Ureter (tissue), 1 donor: ENCODE measurements around the gene RECQL5. TPM values are rescaled to one million over a fixed set of nuclear protein-coding genes. Genes with fewer than 3 reads are reported as not detected.
"Not testable (repeated sequence)": the region's sequence is repeated elsewhere in the genome, so short reads cannot be mapped to it uniquely, and the experiment has no call there.

ENCODE experiments used
- DNase-seq: peaks from one replicate; pipeline ENCODE4 v3.0.0-alpha.2; 2020; ENCODE audit warnings: low spot score
- total RNA-seq: library from RNA; stranded (reverse); gene quantifications from one replicate; pipeline ENCODE4 v1.2.4, GENCODE V29; 2023
- donor health status: DM: yes; HTN: yes; CAD: no.

Gene RECQL5
- total RNA-seq, 1 donor from 2014 or later, result 91.1 TPM

DNA sequence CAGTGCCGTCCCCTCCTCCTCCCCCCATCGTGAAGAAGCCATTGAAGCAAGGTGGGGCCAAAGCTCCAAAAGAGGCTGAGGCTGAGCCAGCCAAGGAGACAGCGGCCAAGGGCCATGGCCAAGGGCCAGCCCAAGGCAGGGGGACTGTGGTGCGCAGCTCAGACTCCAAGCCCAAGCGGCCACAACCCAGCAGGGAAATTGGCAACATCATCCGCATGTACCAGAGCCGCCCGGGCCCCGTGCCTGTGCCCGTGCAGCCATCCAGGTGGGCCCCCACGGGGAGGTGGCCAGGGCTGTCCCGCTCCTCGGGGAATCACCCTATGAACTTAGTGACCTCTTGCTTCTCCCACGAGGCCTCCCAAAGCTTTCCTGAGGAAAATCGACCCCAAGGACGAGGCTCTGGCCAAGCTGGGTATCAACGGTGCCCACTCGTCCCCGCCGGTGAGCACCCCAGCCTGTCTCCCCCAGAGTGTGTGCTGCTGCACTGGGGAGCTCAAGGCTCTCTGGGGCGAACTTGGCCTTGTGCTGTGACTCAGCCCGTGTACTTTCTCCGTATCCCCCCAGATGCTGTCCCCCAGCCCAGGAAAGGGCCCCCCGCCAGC, 50.3 kb downstream of the RECQL5 start:
- DNase-seq, result no peak

DNA sequence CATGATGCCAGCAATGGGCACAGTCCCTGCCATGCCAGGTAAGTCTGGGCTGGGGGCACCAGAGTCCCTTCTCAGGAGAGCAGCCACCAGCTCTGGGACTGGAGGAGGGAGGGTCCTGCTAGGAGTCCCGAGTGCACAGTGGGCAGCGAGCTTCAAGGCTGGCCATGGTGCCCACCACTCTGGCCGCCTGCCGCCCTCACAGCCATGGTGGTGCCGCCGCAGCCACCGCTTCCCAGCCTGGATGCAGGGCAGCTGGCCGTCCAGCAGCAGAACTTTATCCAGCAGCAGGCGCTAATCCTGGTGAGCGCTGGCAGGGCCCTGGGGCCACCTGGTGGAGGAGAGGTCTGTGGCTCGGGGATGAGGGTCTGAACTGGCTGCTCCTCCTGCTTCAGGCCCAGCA, 51.7 kb downstream of the RECQL5 start:
- DNase-seq, result no peak

DNA sequence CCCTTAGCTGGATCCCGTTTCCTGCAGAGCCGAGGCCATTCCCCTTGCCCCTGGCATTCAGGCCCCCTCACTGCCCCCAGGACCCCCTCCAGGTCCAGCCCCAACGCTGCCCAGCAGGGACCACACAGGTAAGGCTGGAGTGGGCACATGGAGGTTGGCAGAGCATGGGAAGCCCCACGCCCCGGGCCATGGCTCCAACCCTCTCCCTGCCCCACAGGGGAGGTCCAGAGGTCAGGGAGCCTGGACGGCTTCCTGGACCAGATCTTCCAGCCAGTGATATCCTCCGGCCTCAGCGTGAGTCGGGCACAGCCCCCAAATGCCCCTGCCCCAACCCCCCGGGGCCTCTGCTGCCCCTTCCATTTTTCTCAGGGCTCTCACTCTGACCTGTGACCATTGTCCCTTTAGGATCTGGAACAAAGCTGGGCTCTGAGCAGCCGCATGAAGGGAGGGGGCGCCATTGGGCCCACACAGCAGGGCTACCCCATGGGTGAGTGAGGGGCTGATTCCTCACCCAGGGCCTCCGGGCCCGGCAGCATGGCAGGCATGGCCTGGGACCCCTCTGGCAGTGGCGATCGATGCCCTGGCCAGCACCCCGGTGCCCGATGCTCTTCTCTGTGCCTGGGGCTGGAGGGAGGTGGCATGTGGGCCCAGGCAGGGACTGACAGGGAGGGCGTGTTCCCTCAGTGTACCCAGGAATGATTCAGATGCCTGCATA, 52.2 kb downstream of the RECQL5 start:
- no peak for DNase-seq

- no peak for DNase-seq
These were observed 52.9 kb downstream of the RECQL5 start for GRCh38 chr17:75614006-75614405.

DNA sequence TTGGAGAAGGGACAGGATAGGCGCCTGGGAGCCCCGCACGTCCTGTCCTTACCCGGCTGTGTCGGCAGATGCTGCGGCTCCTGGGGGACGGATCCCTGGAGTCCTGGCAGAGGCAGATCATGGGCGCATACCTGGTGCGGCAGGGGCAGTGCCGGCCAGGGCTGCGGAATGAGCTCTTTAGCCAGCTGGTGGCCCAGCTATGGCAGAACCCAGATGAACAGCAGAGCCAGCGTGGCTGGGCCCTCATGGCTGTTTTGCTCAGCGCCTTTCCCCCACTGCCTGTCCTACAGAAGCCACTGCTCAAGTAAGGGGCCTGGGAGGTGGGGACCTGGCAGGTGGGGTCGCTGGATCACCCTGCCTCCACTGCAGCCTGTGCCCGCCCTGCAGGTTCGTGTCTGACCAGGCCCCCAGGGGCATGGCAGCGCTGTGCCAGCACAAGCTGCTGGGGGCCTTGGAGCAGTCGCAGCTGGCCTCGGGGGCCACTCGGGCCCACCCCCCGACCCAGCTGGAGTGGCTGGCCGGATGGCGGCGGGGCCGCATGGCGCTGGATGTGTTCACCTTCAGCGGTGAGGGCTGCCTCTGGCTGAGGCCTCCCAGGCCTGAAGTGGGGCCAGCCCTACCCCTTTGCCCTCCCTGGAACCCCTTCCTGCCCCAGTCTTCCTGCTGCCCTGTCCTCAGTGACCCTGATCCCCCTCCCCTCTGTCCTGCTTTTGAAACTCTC, 53.9 kb downstream of the RECQL5 start:
- no peak for DNase-seq

DNA sequence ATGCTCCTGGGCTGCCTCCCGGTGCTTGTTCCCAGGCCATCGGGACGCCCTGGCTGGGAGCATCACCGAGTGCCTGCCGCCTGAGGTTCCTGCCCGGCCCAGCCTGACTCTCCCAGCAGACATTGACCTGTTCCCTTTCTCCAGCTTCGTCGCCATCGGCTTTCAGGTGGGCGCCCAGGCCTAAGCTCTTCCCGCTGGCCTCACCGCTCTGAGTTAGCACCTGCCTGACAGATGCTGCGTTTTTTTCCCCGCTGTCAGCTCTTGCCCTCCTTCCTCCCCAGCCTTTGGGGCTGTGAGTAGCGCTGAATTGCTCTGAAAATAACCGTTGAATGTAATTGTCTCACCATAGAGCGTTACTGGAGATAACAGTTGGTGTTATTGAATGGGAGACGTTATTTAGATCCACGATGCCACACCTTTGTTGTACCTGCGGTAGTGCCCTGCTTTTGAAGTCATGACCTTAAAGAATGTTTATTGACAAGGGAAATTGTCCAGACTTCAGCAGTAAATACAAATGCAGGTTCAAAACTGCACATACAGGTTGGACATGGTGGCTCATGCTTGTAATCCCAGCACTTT, 55.0 kb downstream of the RECQL5 start:
- DNase-seq, result no peak

DNA sequence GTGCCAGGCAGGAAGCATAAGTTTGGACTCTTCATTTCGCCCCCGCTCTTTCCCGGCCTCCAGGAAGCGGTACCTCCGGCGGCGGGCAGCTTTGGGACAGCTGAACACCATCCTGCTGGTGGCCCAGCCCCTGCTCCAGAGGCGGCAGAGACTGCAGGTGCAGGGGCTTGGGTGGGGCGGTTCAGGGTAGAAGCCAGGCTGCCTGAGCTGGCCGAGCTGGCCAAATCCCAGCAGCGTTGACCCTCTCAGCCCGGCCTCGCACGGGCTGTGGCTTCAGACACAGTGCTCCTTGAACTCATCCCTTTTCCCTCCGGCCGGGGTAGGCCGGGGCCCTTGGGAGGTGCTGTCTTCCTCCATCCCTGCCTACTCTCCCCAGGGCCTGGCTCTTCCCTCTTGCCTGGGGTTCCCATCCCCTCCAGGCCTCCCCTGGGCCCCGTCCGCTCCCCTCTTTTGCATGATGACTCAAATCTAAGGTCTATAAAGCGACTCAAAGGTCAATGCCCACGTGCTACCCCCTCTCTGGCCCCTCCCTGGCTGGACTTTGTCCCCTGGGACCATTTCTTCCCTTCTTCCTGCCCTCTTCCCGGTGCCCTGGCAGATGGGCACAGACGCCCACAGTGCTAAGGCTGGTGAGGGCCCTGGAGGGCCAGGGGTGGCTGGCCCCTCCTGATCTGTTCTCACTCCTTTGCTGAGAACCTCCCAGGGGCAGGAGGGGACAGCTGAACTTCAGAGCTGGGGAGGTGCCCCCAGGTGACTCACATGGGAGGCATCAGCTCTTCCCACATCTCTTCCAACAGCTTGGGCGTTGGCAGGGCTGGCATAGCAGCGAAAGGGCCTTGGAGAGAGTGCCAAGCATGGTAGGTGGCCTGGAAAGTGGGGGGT, 56.6 kb downstream of the RECQL5 start:
- DNase-seq, result no peak

- no peak for DNase-seq
These were observed 59.9 kb downstream of the RECQL5 start for GRCh38 chr17:75607086-75607485.

DNA sequence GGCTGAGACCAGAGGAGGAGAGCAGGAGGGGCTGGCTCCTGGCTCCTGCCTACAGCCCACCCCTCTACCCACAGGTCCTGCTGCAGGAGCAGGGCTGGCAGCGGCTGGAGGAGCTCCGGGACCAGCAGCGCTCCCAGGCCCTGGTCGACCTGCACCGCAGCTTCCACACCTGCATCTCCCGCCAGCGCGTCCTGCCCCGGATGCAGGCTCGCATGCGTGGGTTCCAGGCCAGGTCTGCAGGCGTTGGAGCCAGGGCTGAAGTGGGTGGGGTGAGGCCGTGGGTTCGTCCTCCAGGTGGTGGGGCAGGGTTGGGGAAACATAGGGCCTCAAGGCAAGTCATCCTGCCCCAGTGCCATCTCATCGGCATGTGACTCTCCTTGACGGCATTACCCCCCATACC, 61.2 kb downstream of the RECQL5 start:
- no peak for DNase-seq

DNA sequence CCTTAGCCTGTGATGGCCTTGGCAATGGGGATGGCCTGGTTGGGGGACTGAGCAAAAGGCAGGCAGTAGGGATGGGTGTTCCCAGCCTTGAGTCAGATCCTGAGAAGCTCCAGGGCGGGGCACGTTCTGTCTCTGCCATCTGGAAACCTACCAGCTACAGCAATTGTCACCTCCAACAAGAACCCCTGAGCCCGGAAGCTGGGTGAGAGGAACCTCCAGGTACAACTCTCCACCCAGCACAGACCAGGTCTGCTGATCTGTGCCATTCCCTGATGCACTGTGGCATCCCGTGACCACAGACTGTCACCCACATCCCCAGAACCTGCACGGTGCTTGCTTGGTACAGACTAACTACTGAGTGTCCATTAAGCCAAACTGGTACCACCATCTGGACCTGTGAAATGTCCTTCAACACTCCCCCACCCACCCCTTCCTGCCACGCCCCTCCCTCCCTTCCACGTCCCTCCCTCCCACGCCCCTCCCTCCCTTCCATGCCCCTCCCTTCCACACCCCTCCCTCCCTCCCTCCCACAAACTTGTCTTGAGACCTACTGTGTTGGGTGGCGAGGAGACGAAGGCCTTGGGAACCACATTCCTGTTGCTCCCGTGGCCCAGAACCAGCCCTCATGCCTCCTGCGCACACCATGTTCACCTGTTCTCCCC, 62.8 kb downstream of the RECQL5 start:
- no peak for DNase-seq

- DNase-seq, result no peak
These were observed 63.8 kb downstream of the RECQL5 start for GRCh38 chr17:75603123-75603522.

DNA sequence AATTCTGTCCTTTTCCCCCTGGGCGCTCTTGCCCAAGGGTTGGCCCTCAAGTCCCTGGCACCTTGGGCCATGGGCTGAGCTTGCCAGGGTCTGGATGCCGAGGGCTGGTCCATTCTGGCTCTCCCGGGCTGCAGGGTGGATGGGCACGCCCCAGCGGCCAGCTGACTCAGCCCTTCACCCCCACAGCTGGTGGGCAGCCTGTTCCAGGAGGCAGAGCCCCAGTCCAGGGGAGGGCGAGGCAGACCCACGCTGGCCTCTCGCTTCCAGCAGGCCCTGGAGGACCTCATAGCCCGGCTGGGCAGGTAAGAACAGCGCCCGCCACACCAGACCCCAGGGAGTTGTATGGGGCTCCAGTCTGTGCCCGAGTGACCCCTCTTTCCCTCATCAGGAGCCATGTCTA, 64.3 kb downstream of the RECQL5 start:
- DNase-seq, result no peak

GRCh38 chr17:75601057-75601987, 65.6 kb downstream of the RECQL5 start:
- DNase-seq, result no peak

DNA sequence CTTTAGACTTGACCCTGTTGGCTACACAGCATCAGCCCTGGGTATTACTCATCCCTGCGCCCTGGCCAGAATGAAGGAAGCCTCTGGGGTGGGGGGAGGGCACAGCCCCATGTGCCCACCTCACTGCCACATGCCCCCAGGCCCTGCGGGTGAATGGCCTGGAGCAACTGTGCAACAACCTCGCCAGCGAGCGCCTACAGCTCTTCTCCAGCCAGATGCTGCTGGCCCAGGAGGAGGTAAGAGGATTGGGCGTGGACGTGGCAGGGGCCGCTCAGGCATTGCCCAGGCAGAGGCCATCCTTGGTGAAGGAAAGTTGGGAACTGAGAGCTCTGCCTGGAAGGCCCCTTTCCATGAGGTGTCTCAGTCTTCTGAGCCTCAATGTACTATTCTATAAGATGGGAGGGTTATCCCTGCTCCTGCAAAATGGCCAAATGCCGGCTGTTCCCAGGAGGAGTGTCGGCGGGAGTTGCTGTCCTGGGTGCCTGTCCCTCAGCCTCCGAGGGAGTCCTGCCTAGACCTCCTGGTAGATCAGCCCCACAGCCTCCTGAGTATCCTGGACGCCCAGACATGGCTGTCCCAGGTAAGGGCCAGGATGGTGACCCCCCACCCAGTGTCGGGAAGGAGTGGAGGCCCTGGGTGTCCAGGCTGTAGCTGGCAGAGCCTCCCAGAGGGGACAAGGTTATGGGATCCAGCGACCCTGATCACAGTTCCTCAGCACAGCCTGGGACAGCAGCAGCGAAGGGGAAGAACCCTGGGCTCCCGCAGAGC, 70.5 kb downstream of the RECQL5 start:
- DNase-seq, result no peak

DNA sequence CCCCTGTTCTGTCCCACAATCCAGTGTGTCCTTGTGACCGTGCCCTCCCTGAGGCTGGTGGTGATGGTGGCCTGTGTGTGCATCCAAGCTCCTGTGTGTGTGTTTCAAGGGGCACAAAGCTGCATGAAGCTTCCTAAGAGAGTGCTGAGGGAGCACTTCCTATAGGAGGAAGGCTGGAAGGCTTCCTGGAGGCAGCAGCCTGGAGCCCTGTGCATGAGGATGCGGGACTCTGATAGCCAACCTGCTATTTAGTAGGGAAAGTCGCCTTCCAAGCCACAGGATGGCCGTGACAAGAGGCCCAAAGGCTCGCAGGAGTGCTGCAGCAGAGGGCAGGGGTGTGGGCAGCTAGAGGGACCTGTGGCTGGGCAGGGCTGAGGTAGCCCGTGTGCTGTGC, 71.0 kb downstream of the RECQL5 start:
- no peak for DNase-seq

DNA sequence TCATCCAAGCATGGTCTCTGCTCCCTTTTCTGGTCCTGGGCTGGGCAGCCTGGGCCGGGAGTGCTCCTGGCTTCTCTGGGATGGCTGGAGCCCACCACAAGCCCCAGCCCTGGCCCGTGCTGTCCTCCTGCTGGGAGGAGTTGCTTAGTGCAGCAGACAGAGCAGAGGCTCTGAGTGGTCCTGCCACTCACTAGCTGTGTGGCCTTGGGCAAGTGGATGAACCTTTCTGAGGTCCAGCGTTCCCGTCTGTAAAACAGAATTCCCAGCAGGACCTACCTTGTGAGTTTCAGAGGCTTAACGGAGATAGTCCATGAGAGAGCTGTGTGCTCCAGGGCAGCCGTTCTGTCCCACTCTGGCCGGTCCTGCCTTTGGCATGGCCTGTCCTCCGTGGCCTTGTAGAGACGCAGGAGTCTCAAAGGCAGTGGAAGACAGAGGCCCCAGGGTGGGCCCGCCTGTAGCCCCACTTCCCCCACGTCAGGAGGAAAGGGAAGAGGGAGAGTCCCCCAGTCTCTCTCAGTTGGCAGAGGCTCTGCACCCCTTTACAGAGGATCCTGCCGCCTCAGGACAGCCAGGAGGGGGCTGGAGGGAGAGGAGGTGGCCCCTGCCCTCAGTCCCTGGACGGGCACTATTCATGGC, 71.6 kb downstream of the RECQL5 start:
- no peak for DNase-seq

DNA sequence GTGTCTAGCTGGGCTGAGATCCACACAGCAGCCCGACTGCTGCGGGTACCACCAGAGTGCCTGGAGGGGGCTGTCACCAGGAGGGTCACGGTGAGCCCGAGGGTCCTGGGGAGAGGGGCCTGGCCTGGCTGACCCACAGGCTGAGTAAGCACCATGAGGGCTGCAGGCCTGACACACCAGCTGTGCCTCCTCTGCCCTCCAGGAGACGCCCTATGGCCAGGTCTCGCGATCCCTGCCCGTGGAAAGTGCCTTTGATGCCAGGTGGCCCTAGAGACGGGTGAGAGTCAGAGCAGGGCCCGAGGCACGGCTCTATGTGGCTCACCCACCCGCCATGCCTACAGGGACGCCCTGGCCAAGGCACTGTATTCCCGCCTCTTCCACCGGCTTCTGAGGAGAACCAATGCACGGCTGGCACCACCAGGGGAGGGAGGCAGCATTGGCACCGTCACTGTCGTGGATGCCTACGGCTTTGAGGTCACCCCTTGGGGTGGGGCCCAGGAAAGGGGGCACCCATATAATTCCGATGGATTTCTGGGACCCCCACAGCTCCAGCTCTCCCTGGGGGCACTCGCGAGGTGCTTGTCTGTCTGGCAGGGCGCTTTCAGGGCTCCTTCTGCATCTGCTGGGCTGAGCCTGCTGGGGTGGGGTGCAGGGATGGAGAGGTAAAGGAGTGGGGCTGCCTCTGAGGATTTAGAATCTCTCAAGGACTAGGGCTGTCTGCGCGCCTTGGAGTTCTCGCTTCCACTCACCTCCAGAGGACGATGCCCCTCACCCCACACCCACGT, 72.3 kb downstream of the RECQL5 start:
- no peak for DNase-seq

DNA sequence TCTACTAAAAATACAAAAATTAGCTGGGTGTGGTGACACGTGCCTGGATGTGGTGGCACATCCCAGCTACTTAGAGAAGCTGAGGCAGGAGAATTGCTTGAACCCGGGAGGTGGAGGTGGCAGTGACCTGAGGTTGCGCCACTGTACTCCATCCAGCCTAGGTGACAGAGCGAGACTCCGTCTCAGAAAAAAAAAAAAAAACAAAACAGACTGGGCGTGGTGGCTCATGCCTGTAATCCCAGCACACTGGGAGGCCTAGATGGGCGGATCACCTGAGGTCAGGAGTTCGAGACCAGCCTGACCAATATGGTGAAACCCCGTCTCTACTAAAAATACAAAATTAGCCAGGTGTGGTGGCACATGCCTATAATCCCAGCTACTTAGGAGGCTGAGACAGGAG, 73.5 kb downstream of the RECQL5 start:
- DNase-seq, result not testable (repeated sequence)
